GM12864 (cell line): ENCODE results near the gene CC2D2B.

Source experiments
- DNase-seq: peaks from one replicate; pipeline ENCODE4 v3.0.0-alpha.2; 2011; ENCODE audit warnings: low read depth
- H3K4me3 ChIP-seq: 2 replicates; pipeline ENCODE4 v1.5.1; 2011; ENCODE audit warnings: mild to moderate bottlenecking, low read depth, low read length, control low read depth
- TF ChIP-seq, protein P1 (sequence below): IDR thresholded peaks from 2 replicates; pipeline ENCODE4 v1.5.1; 2011; ENCODE audit warnings: low read depth, mild to moderate bottlenecking, moderate library complexity, low read length, control low read depth, inconsistent platforms; ENCODE audit errors: missing control alignments

CC2D2B gene

GRCh38 chr10:95907456-95908253 lies at the start of gene CC2D2B:
CC2D2B (plus strand) TSS chr10:95907975; CDS start chr10:95911324, 3,349 bp downstream.
- DNase-seq = peak; percentile 22
- TF ChIP-seq, protein P1, sequence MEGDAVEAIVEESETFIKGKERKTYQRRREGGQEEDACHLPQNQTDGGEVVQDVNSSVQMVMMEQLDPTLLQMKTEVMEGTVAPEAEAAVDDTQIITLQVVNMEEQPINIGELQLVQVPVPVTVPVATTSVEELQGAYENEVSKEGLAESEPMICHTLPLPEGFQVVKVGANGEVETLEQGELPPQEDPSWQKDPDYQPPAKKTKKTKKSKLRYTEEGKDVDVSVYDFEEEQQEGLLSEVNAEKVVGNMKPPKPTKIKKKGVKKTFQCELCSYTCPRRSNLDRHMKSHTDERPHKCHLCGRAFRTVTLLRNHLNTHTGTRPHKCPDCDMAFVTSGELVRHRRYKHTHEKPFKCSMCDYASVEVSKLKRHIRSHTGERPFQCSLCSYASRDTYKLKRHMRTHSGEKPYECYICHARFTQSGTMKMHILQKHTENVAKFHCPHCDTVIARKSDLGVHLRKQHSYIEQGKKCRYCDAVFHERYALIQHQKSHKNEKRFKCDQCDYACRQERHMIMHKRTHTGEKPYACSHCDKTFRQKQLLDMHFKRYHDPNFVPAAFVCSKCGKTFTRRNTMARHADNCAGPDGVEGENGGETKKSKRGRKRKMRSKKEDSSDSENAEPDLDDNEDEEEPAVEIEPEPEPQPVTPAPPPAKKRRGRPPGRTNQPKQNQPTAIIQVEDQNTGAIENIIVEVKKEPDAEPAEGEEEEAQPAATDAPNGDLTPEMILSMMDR = no peak
- H3K4me3 ChIP-seq = peak within 1 kb of the TSS; percentile 94

DNA sequence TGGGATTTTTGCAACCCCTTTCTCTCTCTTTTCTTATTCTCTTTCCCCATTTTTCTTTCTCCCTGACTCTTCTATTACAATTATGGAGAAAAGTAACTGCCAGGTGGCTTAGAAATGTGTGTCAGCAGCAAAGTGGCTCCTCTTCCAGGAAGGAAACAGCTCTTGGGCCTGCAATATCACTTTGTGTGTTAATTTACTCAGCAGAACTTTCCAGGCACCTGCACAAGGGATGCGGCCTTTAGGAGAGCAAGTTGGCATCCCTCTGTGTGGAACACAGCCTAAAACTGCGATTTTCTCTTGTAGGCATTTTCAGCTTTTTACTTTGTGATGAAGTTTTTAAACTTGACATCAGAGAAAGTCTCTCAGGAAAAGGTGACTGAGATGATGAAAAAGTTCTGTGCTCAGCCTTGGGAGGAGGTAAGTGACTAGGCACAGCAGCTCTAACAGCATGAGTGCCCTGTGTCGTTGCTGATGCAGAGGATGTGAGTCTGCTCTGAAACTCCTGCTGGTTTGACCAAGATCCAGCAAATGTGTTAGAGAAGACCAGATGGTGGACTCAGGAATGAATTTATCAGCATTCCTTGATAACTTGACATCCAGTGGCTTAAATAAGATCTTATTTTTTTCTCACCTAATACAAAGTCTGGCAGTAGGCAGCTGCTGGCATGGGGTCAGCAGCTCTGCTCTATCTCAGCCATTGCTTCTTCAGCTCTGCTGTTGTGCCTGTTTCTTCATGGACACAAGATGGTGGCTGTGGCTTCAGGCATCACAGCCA lies 47.4 kb upstream of the CC2D2B start:
- no peak for DNase-seq
- no peak overlapping the region for H3K4me3 ChIP-seq
- TF ChIP-seq, protein P1 = no peak

- no peak for DNase-seq
- H3K4me3 ChIP-seq = no peak overlapping the region
- TF ChIP-seq, protein P1 = no peak
Measured at GRCh38 chr10:95861386-95861785, 46.4 kb upstream of the CC2D2B start.

GRCh38 chr10:95864906-95865813 lies 42.6 kb upstream of the CC2D2B start:
- TF ChIP-seq, protein P1 = peak; percentile 84
- H3K4me3 ChIP-seq = no peak overlapping the region
- DNase-seq = peak; percentile 44

DNA sequence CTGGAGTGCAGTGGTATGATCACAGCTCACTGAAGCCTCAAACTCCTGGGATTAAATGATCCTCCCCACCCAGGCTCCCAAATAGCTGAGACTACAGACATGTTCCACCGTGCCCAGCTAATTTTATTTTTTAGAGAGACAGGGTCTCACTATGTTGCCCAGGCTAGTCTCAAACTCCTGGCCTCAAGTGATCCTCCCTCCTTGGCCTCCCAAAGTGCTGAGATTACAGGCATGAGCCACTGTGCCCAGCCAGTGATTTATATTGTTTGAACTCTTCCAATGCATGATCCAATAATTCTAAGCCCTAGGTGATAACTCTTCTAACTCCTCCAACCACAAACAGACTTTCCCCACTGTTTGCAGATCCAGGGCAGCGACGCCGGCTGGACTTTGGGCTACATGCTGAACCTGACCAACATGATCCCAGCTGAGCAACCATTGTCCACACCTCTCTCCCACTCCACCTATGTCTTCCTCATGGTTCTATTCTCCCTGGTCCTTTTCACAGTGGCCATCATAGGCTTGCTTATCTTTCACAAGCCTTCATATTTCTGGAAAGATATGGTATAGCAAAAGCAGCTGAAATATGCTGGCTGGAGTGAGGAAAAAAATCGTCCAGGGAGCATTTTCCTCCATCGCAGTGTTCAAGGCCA lies 41.8 kb upstream of the CC2D2B start:
- TF ChIP-seq, protein P1 = no peak
- no peak overlapping the region for H3K4me3 ChIP-seq
- DNase-seq = no peak

DNA sequence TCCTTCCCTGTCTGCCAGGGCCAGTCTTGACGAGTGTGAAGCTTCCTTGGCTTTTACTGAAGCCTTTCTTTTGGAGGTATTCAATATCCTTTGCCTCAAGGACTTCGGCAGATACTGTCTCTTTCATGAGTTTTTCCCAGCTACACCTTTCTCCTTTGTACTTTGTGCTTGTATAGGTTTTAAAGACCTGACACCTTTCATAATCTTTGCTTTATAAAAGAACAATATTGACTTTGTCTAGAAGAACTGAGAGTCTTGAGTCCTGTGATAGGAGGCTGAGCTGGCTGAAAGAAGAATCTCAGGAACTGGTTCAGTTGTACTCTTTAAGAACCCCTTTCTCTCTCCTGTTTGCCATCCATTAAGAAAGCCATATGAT lies 41.3 kb upstream of the CC2D2B start:
- no peak overlapping the region for H3K4me3 ChIP-seq
- TF ChIP-seq, protein P1 = no peak
- DNase-seq = no peak
